ENCODE measurements around the gene SLAMF8. TPM values are rescaled to one million over a fixed set of nuclear protein-coding genes. Genes with fewer than 3 reads are reported as not detected.

Gene SLAMF8
- total RNA-seq, 1 donor from 2014 or later, result 1.5 TPM

DNA sequence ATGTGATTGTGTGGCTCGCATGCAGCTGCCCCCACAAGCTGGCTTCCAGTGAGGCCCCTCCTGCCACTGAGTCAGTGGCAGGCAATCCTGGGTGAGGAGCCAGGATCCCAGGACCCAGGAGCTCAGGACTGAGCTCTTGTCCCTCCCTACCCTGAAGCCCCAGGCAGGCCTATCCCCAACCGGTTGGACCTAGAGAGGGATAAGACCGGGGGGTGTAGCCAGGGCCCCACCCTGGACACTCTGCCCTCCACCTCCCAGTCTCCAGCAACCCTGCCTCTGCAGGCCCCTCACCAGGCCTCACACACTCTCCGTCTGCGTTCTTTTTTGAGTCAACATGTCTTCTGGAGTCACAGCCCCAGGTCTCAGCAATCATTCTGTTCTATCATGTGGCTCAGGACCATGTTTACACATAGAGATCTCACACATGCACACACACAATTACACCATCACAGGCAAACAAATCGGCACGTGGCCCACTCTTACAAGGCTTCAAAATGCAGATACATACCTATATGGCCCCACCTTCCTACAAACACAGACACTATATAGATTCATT, 33.2 kb downstream of the SLAMF8 start:
- no peaks in the 10 kb centered on the region for H3K9me3 ChIP-seq
- H3K27ac ChIP-seq, result peak overlapping the region; percentile 25
- no peak for DNase-seq (ENCODE audit: extremely low spot score in 2 of 2)
- no peak overlapping the region for H3K4me3 ChIP-seq
- TF ChIP-seq POLR2A (IDR thresholded peaks at IDR 0.05) (no peak), POLR2AphosphoS5 (IDR thresholded peaks at IDR 0.05; ENCODE audit: insufficient read depth in 1 of 2, low read depth in 1 of 2) (peak in 1 of 2 donors; percentile 10), CTCF (IDR thresholded peaks at IDR 0.05) (no peak)
- no peaks in the 10 kb centered on the region for H3K36me3 ChIP-seq
- intact Hi-C loops (cut with DNase I), result loop anchor here (5.0 kb wide), 1 partner anchor 67 kb away; the partner anchor contains the start of gene TAGLN2
- peaks cover 52% of the 10 kb centered on the region for H3K4me1 ChIP-seq
- no peaks in the 10 kb centered on the region for H3K27me3 ChIP-seq

- no peak for TF ChIP-seq POLR2A (IDR thresholded peaks at IDR 0.05)
- no peak for TF ChIP-seq CTCF (IDR thresholded peaks at IDR 0.05)
- TF ChIP-seq POLR2AphosphoS5 (IDR thresholded peaks at IDR 0.05; ENCODE audit: insufficient read depth in 1 of 2, low read depth in 1 of 2), result no peak
- Histone ChIP-seq H3K4me3 (no peak overlapping the region), H3K4me1 (peaks cover 46% of the 10 kb centered on the region), H3K27ac (peak overlapping the region; percentile 25), H3K27me3 (no peaks in the 10 kb centered on the region), H3K9me3 (no peaks in the 10 kb centered on the region), H3K36me3 (no peaks in the 10 kb centered on the region)
- intact Hi-C loops (cut with DNase I), result no loop called here
- no peak for DNase-seq (ENCODE audit: extremely low spot score in 2 of 2)
Measured at GRCh38 chr1:159860456-159860855, 33.8 kb downstream of the SLAMF8 start.

GRCh38 chr1:159861218-159861617, 34.5 kb downstream of the SLAMF8 start:
- TF ChIP-seq POLR2AphosphoS5 (IDR thresholded peaks at IDR 0.05; ENCODE audit: insufficient read depth in 1 of 2, low read depth in 1 of 2) (no peak), CTCF (IDR thresholded peaks at IDR 0.05) (no peak), POLR2A (IDR thresholded peaks at IDR 0.05) (no peak)
- H3K9me3 ChIP-seq, result no peaks in the 10 kb centered on the region
- H3K27ac ChIP-seq, result peak overlapping the region; percentile 25
- no peaks in the 10 kb centered on the region for H3K27me3 ChIP-seq
- peaks cover 41% of the 10 kb centered on the region for H3K4me1 ChIP-seq
- no peak overlapping the region for H3K4me3 ChIP-seq
- no peaks in the 10 kb centered on the region for H3K36me3 ChIP-seq
- no peak for DNase-seq (ENCODE audit: extremely low spot score in 2 of 2)
- intact Hi-C loops (cut with DNase I), result no loop called here

DNA sequence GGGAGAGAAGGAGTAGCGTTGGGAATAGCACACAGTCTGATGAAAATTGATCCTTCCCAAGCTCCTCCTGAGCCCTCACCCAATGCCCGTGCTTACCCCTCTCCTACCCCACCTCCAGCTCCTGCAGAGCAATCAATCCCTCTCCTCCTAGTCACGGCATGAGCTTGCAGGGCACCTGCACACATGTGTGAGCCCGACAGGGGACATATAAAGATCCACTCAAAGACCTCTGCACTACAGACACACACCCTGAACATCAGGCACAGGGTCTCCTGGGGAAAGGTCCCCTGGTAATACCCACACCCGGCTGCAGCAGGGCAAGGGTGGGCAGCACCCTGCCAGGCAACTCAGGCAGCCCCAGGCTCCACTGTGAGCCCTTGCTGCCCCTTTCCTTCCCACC, 35.4 kb downstream of the SLAMF8 start:
- Histone ChIP-seq H3K4me3 (no peak overlapping the region), H3K9me3 (no peaks in the 10 kb centered on the region), H3K27ac (no peak overlapping the region), H3K4me1 (peaks cover 45% of the 10 kb centered on the region), H3K36me3 (no peaks in the 10 kb centered on the region), H3K27me3 (no peaks in the 10 kb centered on the region)
- intact Hi-C loops (cut with DNase I), result no loop called here
- DNase-seq (ENCODE audit: extremely low spot score in 2 of 2), result no peak
- TF ChIP-seq POLR2A (IDR thresholded peaks at IDR 0.05) (no peak), POLR2AphosphoS5 (IDR thresholded peaks at IDR 0.05; ENCODE audit: insufficient read depth in 1 of 2, low read depth in 1 of 2) (no peak), CTCF (IDR thresholded peaks at IDR 0.05) (no peak)

DNA sequence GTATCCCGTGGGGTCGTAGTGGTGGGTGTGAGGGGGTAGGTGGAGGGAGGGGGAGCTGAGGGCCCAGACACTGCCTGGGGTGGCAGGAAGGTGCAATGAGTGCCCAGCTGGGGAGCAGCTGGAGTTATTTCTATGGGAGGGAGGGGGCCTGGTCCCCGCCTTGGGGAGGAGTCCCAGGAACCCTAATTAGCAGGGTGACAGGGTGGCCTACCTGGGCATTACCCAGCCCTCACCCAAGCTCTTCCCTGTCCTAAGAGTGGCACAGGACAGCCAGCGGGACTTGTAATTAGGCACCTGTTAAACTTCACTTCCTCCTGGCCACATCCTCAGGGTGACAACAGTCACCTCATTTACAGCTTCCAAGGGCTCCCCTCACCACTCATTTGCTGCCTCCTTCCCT, 35.9 kb downstream of the SLAMF8 start, which contains the start of gene VSIG8:
Gene VSIG8 (minus strand): TSS at position 101 of the 400 bp plus-strand sequence. CDS start 136 bp downstream, outside the sequence.
- Histone ChIP-seq H3K27ac (no peak within 1 kb of the TSS), H3K36me3 (no peaks in the 10 kb centered on the region), H3K9me3 (no peaks in the 10 kb centered on the region), H3K27me3 (no peaks in the 10 kb centered on the region), H3K4me1 (peaks cover 50% of the 10 kb centered on the region), H3K4me3 (no peak within 1 kb of the TSS)
- intact Hi-C loops (cut with DNase I), result no loop called here
- TF ChIP-seq POLR2AphosphoS5 (IDR thresholded peaks at IDR 0.05; ENCODE audit: insufficient read depth in 1 of 2, low read depth in 1 of 2) (no peak), POLR2A (IDR thresholded peaks at IDR 0.05) (no peak), CTCF (IDR thresholded peaks at IDR 0.05) (no peak)
- DNase-seq (ENCODE audit: extremely low spot score in 2 of 2), result no peak

Data from vagina (tissue), 2 donors.